Measurements from ENCODE around the gene CNN2. TPM values are rescaled to one million over a fixed set of nuclear protein-coding genes. Genes with fewer than 3 reads are reported as not detected.

CNN2 gene
- total RNA-seq, 3 donors from 2014 or later (not counting 1 experiment from before 2014, with no cell fraction given): 163 to 276 (median 179) TPM

GRCh38 chr19:1070931-1071791 is 44.8 kb downstream of the CNN2 start:
- peaks cover 82% of the 10 kb centered on the region for H3K4me1 ChIP-seq (ENCODE audit: control insufficient read depth, insufficient read depth, low read length)
- H3K9me3 ChIP-seq (ENCODE audit: control insufficient read depth, insufficient read depth, low read length): no peaks in the 10 kb centered on the region
- TF ChIP-seq CTCF (IDR thresholded peaks at IDR 0.05): no peak
- Mint-ChIP-seq H3K27me3 (ENCODE audit: low read depth in 2 of 2) (no peaks in the 10 kb centered on the region), H3K9me3 (no peaks in the 10 kb centered on the region), H3K36me3 (peaks cover 7% of the 10 kb centered on the region), H3K4me1 (peaks cover 37 to 46% of the 10 kb centered on the region in 2 donors), H3K27ac (peak overlapping the region; percentile 73 to 93), H3K4me3 (no peak overlapping the region)
- intact Hi-C loops (cut with micrococcal nuclease): no loop called here
- H3K4me3 ChIP-seq (ENCODE audit: low read length): no peak overlapping the region
- DNase-seq (no peak), ATAC-seq (no peak)
- 93% methylated on average over 99 of the region's 99 CpGs for WGBS (ENCODE audit: insufficient coverage)
- no peaks in the 10 kb centered on the region for H3K27me3 ChIP-seq (ENCODE audit: control insufficient read depth, insufficient read depth, low read length)
- H3K27ac ChIP-seq (ENCODE audit: low read length): no peak overlapping the region
- H3K36me3 ChIP-seq (ENCODE audit: control insufficient read depth, insufficient read depth, low read length): peaks cover 65% of the 10 kb centered on the region

GRCh38 chr19:1072371-1073015 is 46.1 kb downstream of the CNN2 start:
- peaks cover 88% of the 10 kb centered on the region for H3K4me1 ChIP-seq (ENCODE audit: control insufficient read depth, insufficient read depth, low read length)
- intact Hi-C loops (cut with micrococcal nuclease): no loop called here
- H3K9me3 Mint-ChIP-seq: no peaks in the 10 kb centered on the region
- no peak for ATAC-seq
- H3K27me3 ChIP-seq (ENCODE audit: control insufficient read depth, insufficient read depth, low read length): no peaks in the 10 kb centered on the region
- no peak overlapping the region for H3K4me3 ChIP-seq (ENCODE audit: low read length)
- peak overlapping the region; percentile 85 for H3K4me3 Mint-ChIP-seq
- H3K27ac Mint-ChIP-seq: peak overlapping the region; percentile 73 to 91
- peaks cover 43 to 51% of the 10 kb centered on the region in 2 donors for H3K4me1 Mint-ChIP-seq
- H3K36me3 ChIP-seq (ENCODE audit: control insufficient read depth, insufficient read depth, low read length): peaks cover 69% of the 10 kb centered on the region
- no peak overlapping the region for H3K27ac ChIP-seq (ENCODE audit: low read length)
- H3K27me3 Mint-ChIP-seq (ENCODE audit: low read depth in 2 of 2): no peaks in the 10 kb centered on the region
- TF ChIP-seq CTCF (IDR thresholded peaks at IDR 0.05): no peak
- 91% methylated on average over 10 of the region's 11 CpGs for WGBS (ENCODE audit: insufficient coverage)
- H3K36me3 Mint-ChIP-seq: peaks cover 7% of the 10 kb centered on the region
- DNase-seq: no peak
- H3K9me3 ChIP-seq (ENCODE audit: control insufficient read depth, insufficient read depth, low read length): no peaks in the 10 kb centered on the region

- H3K36me3 ChIP-seq (ENCODE audit: control insufficient read depth, insufficient read depth, low read length): peaks cover 72% of the 10 kb centered on the region
- intact Hi-C loops (cut with micrococcal nuclease): no loop called here
- H3K4me3 ChIP-seq (ENCODE audit: low read length): no peak overlapping the region
- no peaks in the 10 kb centered on the region for H3K9me3 ChIP-seq (ENCODE audit: control insufficient read depth, insufficient read depth, low read length)
- Mint-ChIP-seq H3K9me3 (no peaks in the 10 kb centered on the region), H3K4me3 (peak overlapping the region; percentile 47), H3K27me3 (ENCODE audit: low read depth in 2 of 2) (no peaks in the 10 kb centered on the region), H3K4me1 (peaks cover 42 to 51% of the 10 kb centered on the region in 2 donors), H3K36me3 (peaks cover 7% of the 10 kb centered on the region), H3K27ac (peak overlapping the region; percentile 73 to 91)
- WGBS (ENCODE audit: insufficient coverage): 92% methylated on average over 30 of the region's 30 CpGs
- H3K27ac ChIP-seq (ENCODE audit: low read length): no peak overlapping the region
- ATAC-seq (no peak), DNase-seq (peak in 1 of 2 donors; percentile 48)
- H3K4me1 ChIP-seq (ENCODE audit: control insufficient read depth, insufficient read depth, low read length): peaks cover 94% of the 10 kb centered on the region
- H3K27me3 ChIP-seq (ENCODE audit: control insufficient read depth, insufficient read depth, low read length): no peaks in the 10 kb centered on the region
- TF ChIP-seq CTCF (IDR thresholded peaks at IDR 0.05): no peak
Measured at GRCh38 chr19:1073063-1073955, 46.9 kb downstream of the CNN2 start.

Measured in natural killer cell (primary cell).